GM12875 (cell line): ENCODE data around the gene CNTN4.
A peak's percentile ranks its signal among the peaks of the same experiment; 100 is the strongest.

Experiments used
- H3K4me3 ChIP-seq: one replicate; pipeline ENCODE4 v1.5.1; 2011; ENCODE audit warnings: low read depth, low read length, control low read depth
- CTCF ChIP-seq: IDR thresholded peaks from 2 replicates; pipeline ENCODE4 v1.5.1; 2011; ENCODE audit warnings: low read depth, mild to moderate bottlenecking, control low read depth, inconsistent platforms, low read length, moderate library complexity, borderline replicate concordance; ENCODE audit not compliant: insufficient read depth

Gene CNTN4

GRCh38 chr3:3005146-3005744 is 906.6 kb downstream of the CNTN4 start:
- H3K4me3 ChIP-seq = no peak overlapping the region
- no peak for TF ChIP-seq CTCF

- no peak for TF ChIP-seq CTCF
- no peak overlapping the region for H3K4me3 ChIP-seq
Observed at GRCh38 chr3:3013317-3014052, 914.8 kb downstream of the CNTN4 start.

GRCh38 chr3:3015185-3016089 is 916.8 kb downstream of the CNTN4 start:
- H3K4me3 ChIP-seq = no peak overlapping the region
- TF ChIP-seq CTCF = peak; percentile 44; the same call in 1 of the 2 replicates

GRCh38 chr3:3016226-3016625 is 917.6 kb downstream of the CNTN4 start:
- H3K4me3 ChIP-seq = no peak overlapping the region
- TF ChIP-seq CTCF = no peak

GRCh38 chr3:3020209-3020608 is 921.5 kb downstream of the CNTN4 start:
- no peak overlapping the region for H3K4me3 ChIP-seq
- TF ChIP-seq CTCF = no peak

GRCh38 chr3:3023111-3023745 is 924.6 kb downstream of the CNTN4 start:
- TF ChIP-seq CTCF = no peak
- H3K4me3 ChIP-seq = no peak overlapping the region
